ENCODE data around the gene ATP6V0E2.

The ATP6V0E2 gene

GRCh38 chr7:149838992-149839408 is 34.8 kb upstream of the ATP6V0E2 start:
- no peak for DNase-seq

GRCh38 chr7:149839933-149840332 is 33.8 kb upstream of the ATP6V0E2 start:
- no peak for DNase-seq

- no peak for DNase-seq
Observed at GRCh38 chr7:149843566-149843965, 30.2 kb upstream of the ATP6V0E2 start.

GRCh38 chr7:149844445-149844844 is 29.3 kb upstream of the ATP6V0E2 start:
- no peak for DNase-seq

GRCh38 chr7:149845257-149845980 is 28.4 kb upstream of the ATP6V0E2 start:
- no peak for DNase-seq

GRCh38 chr7:149846021-149846420 is 27.7 kb upstream of the ATP6V0E2 start:
- no peak for DNase-seq

- no peak for DNase-seq
Observed at GRCh38 chr7:149846436-149847046, 27.2 kb upstream of the ATP6V0E2 start.

GRCh38 chr7:149849174-149849573 is 24.6 kb upstream of the ATP6V0E2 start:
- no peak for DNase-seq

- no peak for DNase-seq
Observed at GRCh38 chr7:149850007-149850594, 23.7 kb upstream of the ATP6V0E2 start.

GRCh38 chr7:149850716-149851115 is 23.1 kb upstream of the ATP6V0E2 start:
- no peak for DNase-seq

- no peak for DNase-seq
Observed at GRCh38 chr7:149851449-149851848, 22.3 kb upstream of the ATP6V0E2 start.

GRCh38 chr7:149853157-149853556 is 20.6 kb upstream of the ATP6V0E2 start:
- DNase-seq: no peak

GRCh38 chr7:149854611-149855360 is 19.0 kb upstream of the ATP6V0E2 start:
- DNase-seq: no peak

GRCh38 chr7:149855361-149856305 is 18.1 kb upstream of the ATP6V0E2 start:
- DNase-seq: no peak

- no peak for DNase-seq
Observed at GRCh38 chr7:149856583-149856982, 17.2 kb upstream of the ATP6V0E2 start.

- DNase-seq: no peak
Observed at GRCh38 chr7:149859369-149859768, 14.4 kb upstream of the ATP6V0E2 start.

- DNase-seq: no peak
Observed at GRCh38 chr7:149859876-149860275, 13.9 kb upstream of the ATP6V0E2 start.

GRCh38 chr7:149860821-149861727 is 12.7 kb upstream of the ATP6V0E2 start:
- DNase-seq: no peak

- no peak for DNase-seq
Observed at GRCh38 chr7:149861728-149862045, 12.1 kb upstream of the ATP6V0E2 start.

- DNase-seq: no peak
Observed at GRCh38 chr7:149862156-149862555, 11.6 kb upstream of the ATP6V0E2 start.

- no peak for DNase-seq
Observed at GRCh38 chr7:149863500-149863899, 10.3 kb upstream of the ATP6V0E2 start.

All from stimulated activated CD4-positive, alpha-beta T cell treated with anti-CD3 and anti-CD28 coated beads, Interleukin-2, amount 100 ng/mL, for 48 hours (primary cell).